Panc1 (cell line): ENCODE measurements around the gene CIC.

Experiments used
- POLR2AphosphoS5 ChIP-seq: IDR thresholded peaks from 2 replicates; pipeline ENCODE4 v1.6.1; 2012; ENCODE audit warnings: mild to moderate bottlenecking, low read depth, low read length, moderate library complexity
- TCF7L2 ChIP-seq: IDR thresholded peaks from 2 replicates; pipeline ENCODE4 v1.6.1; 2011; ENCODE audit warnings: mild to moderate bottlenecking, low read depth, low read length, inconsistent platforms
- TF ChIP-seq, protein P1 (sequence below): fragments of 450-650 bp; IDR thresholded peaks from 2 replicates; pipeline ENCODE4 v1.5.1; 2017; ENCODE audit warnings: mild to moderate bottlenecking

DNA sequence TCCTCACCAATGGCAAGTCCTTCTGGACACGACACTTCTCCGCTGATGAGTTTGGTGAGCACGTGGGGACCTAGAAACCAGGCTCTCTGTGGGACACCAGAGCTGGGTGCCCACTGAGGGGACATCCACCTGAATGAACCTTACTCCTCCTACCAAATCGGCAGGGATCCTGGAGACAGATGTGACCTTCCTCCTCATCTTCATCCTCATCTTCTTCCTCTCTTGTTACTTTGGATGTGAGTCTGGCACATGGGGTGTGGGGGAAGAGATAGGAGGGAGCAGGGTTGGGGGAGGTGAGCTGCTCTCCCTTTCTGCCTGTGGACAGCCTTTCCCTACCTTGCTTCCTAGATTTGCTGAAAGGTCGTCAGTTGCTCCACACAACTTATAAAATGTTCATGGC, 46.0 kb downstream of the CIC start:
- TF ChIP-seq, protein P1, sequence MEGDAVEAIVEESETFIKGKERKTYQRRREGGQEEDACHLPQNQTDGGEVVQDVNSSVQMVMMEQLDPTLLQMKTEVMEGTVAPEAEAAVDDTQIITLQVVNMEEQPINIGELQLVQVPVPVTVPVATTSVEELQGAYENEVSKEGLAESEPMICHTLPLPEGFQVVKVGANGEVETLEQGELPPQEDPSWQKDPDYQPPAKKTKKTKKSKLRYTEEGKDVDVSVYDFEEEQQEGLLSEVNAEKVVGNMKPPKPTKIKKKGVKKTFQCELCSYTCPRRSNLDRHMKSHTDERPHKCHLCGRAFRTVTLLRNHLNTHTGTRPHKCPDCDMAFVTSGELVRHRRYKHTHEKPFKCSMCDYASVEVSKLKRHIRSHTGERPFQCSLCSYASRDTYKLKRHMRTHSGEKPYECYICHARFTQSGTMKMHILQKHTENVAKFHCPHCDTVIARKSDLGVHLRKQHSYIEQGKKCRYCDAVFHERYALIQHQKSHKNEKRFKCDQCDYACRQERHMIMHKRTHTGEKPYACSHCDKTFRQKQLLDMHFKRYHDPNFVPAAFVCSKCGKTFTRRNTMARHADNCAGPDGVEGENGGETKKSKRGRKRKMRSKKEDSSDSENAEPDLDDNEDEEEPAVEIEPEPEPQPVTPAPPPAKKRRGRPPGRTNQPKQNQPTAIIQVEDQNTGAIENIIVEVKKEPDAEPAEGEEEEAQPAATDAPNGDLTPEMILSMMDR, result no peak
- no peak for TF ChIP-seq POLR2AphosphoS5
- TF ChIP-seq TCF7L2, result no peak
